Hematopoietic multipotent progenitor cell (in vitro differentiated cells): Measurements from ENCODE around the gene ELOVL7. TPM values are rescaled to one million over a fixed set of nuclear protein-coding genes. Genes with fewer than 3 reads are reported as not detected.
"Not testable (repeated sequence)": the region's sequence is repeated elsewhere in the genome, so short reads cannot be mapped to it uniquely, and the experiment has no call there.

ENCODE experiments used
- DNase-seq, 3 donors: peaks; one replicate each; pipeline ENCODE4 v3.0.0-alpha.2; 2011 to 2015; ENCODE audit warnings: low read depth in 2 of 3, low spot score in 2 of 3
- total RNA-seq: library from RNA; depleted of rRNA; stranded (reverse); fragments of >200 nt; gene quantifications from one replicate; pipeline ENCODE4 v1.2.3, GENCODE V29; 2012

The ELOVL7 gene
- 8.1 TPM for total RNA-seq

DNA sequence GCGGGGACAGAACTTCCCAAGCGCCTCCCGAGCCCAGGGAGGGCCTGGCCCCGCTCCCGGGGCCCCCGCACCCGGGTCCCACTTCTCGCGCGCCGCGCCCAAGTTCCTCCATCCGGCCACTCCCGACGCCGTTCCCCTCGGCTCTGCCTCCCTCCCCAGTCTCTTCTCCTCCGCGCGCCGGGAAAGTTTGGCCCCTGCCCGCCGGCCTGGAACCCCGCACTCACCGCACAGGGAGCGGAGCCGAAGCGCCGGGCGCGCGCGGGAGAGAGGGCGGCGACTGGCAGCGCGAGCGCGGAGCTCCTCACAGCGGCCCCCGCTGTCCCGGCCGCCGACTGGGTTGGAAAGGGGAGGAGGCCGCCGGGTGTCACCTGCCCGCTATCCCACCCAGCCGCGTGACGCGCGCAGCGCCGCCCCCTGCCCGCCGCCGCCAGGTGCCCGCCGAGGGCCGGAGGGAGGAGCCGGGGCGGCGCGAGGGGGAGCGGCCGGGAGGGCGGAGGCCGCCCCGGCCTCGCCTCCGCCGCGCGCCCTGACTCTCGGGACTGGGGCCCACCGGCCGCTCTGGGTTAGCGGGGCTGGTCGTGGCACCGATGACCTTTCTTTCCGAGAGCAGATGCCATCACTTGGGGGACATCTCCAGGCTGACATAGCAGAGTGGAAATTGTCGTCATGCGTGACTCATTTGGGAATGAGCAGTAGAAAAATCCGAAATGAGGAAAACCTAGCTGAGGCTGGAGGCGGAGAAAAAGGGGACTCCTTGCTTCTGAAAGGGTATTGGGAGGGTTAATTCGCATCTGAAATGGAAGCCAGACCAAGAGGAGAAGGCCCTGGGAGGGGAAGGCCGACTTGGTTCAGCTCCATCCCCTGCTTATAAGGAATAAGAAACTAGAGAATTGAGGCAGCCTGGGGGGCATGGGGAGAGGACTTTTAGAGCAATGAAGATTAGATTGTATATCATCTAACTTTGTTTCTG lies at the start of gene ELOVL7:
TSS of gene ELOVL7 (minus strand) at position 334 of the 970 bp plus-strand sequence. CDS start 56,872 bp downstream, outside the sequence.
- peak in 2 of 3 donors; percentile 87 to 91 for DNase-seq

DNA sequence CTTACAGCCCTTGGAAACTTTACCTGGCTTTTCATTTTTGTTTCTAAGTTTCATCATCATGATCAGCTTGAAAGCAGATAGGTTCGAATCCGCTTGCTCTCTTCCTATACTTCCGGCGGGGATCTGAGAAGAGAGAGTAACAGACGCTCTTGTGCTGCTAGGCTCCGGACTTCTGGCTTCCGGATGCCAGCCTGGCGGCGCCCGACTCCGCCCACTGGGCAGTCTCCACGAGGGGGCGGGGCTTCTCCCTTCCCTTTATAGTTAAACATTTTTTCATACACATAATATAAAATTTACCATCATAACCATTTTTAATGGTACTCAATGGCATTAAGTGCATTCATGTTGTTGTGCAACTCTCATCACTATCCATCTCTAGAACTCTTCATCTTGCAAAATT lies 49.5 kb upstream of the ELOVL7 start:
- DNase-seq = no peak

DNA sequence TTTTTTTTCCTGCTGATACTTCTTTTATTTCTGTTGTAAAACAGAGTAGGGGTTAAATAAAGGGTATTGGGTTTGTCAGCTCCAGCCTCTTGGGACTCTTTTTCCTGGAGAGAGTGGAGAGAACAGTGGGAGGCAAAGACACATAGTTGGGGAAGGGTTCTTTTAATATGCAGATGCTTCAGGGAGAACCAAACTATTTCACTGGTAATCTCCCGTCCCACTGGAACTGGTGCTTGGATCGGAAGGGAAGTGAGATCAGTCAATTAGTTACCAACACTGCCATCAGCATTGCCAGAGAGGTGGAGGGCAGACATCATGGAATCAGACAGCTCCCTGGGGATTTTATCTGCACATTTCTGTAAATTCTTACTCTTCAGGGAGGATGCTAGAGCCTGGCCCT lies 47.6 kb upstream of the ELOVL7 start:
- DNase-seq = no peak

DNA sequence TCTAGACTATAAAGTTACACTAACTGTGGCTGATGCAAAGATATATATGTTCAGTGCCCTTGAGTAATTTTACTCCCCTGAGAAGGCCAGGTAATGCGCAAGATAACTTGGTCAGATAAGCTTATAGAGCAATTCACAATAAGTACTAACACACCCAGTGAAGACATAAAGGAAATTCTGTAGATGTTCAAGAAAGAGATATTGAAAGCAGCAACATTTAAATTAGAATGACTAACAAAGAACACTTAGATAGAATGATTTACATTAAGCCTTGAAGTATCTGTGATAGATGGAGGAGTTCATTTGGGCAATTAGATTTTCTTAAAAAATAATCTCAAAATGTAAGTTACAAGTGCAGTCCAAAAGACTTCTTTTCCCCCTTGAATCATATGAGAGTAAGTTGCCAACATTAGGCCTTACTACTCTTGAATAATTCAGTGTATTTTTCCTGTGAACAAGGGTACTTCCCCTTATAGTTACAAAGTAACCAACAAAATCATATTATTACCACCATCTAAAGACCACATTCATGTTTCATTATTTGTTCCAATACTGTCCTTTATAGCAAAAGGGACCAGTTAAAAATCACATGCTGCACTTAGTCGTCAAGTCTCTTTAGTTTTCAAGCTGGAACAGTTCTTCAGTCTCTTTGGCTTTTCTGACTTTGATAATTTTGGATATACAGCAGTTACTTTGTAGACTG lies 44.4 kb upstream of the ELOVL7 start:
- DNase-seq = no peak

DNA sequence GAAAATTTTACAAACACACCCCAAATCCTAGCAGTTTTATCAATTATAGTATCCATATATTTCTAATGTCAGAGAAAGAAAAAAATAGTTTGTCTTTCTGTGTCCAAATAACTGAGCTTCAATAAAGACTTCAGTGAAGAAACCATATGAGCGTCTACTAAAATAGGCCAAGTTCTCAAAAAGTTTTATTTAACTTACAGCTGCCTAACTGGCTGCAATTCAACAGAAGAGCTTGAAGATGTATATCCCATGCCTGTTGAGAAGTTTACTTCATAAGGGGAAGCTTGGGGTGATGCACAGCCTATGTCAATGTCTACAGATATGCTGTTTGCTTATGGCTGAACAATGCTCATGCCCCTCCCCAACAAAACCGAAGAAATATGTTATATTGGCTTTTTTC lies 43.7 kb upstream of the ELOVL7 start:
- DNase-seq = no peak

DNA sequence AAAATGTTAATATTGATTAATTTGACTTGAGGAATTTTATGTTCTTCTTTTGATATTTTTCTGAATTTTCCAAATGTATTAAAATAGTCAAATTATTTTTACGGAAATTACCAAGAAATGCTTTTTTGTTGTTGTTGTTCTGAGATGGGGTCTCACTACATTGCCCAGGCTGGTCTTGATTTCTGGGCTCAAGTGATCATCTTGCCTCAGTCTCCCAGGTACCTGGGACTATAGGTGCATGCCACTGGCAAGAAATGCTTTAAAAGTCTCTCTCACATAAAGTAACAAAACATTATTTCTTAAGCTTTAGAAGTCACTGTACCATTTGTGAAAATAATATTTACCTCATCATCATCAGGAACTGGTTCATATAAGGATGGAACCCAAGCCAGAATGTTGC lies 43.0 kb upstream of the ELOVL7 start:
- DNase-seq = no peak

DNA sequence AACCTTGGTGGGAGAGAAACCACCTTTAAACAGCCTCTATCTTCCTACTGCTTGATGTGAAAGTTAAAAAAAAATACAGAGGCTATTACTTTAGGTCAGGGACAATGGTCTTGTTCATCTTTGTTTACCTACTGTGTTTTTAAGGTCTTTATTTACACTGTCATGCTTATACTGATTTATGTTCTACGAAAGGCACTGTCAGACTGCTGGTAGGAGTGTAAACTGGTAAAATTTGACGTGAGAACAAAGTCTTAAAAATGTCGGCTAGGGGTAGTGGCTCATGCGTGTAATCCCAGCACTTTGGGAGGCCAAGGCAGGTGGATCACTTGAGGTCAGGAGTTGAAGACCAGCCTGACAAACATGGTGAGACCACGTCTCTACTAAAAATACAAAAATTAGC lies 42.1 kb upstream of the ELOVL7 start:
- DNase-seq = no peak

DNA sequence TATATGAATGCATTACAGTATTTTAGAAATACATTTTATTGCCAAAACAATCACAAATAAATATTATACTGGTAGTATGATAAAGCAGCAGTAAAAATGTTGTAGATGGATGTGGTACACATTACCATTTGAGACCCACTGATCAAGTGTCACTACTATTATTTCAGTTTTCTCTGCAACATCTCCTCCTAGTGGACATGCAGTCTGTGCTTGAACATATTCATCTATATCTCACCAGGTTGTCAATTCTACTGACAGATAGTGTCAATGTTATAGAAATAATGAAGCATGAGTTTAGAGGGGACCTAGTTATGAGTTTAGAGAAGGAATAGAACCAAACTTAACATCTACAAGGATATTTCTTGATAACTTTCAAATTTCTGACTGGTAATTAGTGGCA lies 39.2 kb upstream of the ELOVL7 start:
- peak in 2 of 3 donors; percentile 31 to 55 for DNase-seq

DNA sequence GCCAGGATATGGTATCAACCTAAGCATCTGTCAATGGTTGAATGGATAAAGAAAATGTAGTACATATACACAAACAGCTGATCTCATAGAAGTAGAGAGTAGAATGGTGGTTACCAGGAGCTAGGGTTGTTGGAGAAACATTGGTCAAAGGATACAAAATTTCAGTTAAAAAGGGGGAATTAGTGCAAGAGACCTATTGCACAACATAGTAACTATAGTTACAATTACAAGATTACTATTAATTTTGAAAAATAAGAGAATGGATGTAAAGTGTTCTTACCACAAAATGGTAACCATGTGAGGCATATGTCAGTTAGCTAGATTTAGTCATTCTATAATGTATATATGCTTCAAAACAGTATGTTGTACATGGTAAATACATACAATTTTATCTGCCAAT lies 28.8 kb upstream of the ELOVL7 start:
- DNase-seq = no peak

DNA sequence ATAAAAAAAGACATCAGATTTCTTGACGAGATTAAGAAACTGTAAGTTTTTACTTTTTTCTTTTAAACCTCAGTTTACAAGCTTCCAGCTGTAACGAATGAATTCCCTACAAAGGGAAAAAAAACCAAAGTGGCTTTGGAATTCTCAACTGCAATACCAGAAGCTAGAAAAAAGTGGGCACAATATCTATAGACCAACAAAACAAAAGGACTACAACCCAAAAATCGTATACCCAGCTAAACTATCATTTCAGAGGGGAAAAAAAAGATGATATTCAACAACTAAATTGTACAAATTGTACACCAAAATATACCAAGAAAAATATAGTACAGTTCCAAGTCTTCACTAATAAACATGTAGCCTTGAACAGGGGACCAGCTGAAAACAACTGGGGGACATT lies 26.8 kb upstream of the ELOVL7 start:
- peak in 1 of 3 donors; percentile 4 for DNase-seq

DNA sequence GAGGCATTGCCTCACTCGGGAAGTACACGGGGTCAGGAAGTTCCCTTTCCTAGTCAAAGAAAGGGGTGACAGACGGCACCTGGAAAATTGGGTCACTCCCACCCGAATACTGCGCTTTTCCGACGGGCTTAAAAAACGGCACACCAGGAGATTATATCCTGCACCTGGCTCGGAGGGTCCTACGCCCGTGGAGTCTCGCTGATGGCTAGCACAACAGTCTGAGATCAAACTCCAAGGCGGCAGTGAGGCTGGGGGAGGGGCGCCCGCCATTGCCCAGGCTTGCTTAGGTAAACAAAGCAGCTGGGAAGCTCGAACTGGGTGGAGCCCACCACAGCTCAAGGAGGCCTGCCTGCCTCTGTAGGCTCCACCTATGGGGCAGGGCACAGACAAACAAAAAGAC lies 16.5 kb upstream of the ELOVL7 start:
- not testable (repeated sequence) for DNase-seq

DNA sequence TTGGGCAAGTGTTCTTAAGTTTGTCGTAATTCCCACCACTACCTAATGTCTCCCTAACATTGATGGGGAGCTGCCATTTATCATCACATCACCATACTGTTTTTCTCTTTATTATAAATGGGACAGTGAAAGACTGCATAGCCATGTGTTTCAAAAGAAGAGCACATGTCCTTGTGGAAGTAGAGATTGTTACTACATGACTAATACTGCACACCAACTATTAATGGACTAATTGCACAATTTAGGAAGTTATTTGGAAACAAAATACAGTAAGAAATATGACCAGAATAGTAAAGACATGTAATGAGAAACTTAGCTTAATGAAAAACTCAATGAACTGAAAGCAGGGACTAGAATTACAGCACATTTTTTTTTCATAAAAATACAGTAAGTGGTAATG lies 12.0 kb upstream of the ELOVL7 start:
- DNase-seq = no peak

DNA sequence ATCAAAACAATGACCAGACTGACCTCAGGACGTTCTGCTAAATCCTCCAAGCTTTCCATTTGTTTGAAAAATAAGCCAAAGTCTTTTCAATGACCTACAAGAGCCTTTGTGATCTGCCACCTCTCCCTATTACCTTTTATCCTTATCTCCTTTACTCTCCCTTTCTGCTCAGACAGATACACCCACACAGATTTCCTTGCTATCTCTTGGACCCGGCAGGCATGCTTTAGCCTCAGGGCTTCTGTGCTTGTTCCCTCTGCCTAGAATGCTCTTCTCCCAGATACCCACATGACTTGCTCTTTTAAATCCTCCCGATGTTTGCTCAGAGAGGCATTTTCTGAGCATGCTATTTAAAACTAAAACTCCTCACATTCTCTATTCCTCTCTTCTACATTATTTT lies 8.9 kb upstream of the ELOVL7 start:
- no peak for DNase-seq

DNA sequence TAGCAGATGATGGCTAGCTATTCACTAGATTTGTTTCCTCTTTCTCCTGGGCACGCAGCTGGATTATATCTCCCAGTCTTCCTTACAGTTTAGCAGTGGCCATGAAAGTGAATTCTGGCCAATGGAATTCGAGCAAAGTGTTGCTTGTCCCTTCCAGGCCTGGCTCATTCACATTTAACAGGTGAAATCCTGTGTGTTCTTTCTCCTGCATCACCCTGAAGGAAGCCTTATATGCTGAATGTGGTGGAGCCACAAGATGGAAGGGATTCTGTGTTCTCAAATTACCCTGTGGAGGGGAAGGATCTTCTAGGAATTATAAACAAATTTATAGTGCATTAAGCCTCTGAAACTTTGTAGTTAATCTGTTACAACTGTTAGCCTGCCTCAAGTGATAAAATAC lies 8.2 kb upstream of the ELOVL7 start:
- no peak for DNase-seq

DNA sequence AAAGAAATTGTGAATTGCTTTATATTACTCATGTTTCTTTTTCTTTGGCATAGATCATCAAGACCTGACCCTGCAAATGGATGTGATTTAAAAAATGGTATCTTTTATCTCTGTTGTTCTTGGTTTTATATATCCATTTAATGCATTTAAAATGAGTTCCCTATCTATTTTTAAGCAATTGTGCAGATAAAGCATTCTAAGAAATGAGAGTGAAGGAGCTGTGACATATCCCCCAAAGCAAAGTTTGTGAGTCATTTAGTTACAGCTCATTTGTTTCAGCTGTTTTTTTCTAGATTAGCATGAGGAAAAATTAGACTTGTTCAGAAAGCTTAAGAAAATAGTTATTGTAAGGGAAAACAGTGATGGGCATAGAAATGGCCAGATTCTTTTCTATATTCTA lies 7.6 kb upstream of the ELOVL7 start:
- DNase-seq = no peak

DNA sequence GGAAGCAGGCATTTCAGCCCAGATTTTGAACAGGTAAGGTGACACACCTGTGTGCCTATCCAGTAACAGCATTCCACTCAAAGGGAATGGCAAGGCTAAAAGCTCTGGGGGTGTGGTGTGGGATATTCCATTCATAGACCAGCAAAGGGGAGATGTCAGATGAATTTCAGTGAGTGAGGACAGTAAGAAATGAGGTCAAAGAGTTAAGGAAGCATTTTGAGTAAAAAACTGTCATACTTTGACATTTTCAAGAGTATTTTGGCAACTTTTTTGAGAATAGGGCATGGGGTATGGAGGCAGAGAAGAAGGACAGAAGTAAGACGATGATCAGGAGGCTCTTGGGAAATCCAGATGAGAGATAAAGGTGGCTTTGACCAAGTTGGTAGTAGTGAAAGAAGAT lies 2.2 kb upstream of the ELOVL7 start:
- DNase-seq = no peak

DNA sequence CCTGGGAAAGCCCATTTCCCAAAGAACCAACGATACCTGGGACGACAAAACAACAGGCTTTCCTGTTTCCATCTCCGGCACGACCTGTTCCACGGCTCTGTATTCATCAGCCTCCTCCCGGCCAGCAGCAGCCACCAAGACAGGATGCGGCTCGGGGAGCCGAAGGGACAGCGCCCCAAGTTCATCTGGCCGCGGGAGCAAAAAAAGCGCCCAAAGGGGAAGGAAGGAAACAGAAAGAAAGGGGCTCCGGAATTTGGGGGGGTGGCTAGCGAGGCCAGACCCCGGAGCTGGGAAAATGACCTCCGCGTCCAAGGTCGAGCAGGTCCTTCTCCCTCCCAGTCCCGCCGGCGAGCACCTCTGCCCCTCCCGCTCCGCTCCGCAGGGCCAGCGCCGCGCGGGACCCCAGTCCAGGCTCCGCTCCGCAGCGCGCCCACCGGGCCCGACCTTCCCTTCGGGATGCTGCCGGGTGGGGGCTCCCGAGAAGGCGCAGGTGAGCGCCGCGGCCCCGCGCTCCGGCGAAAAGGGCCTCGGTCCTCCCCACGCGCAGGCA lies 608 bp downstream of the ELOVL7 start:
- DNase-seq = peak in 2 of 3 donors; percentile 23 to 43

DNA sequence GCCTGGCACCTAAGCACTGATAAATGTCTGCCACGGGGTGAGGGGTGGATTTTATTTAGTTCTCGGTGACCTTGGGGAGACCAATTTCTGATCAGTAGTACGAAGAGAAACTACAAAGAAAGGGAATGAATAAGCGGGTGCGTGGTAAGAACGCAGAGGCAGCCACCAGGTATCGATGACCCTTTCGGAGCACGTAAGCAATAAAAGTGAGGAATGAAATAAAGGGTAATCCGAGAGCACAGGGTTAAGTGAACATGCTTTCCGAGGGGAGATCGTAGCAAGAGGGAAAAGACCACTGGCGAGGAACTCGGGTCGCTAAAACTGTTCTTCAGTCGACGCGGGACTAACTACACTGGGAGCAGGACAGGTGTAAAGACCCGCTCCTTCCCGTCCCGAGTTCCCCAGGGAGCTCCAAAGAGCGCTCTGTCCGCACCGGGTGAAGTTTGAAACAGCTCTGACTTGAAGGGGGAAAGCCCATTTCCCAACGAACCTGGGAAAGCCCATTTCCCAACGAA lies 1.1 kb downstream of the ELOVL7 start:
- no peak for DNase-seq

DNA sequence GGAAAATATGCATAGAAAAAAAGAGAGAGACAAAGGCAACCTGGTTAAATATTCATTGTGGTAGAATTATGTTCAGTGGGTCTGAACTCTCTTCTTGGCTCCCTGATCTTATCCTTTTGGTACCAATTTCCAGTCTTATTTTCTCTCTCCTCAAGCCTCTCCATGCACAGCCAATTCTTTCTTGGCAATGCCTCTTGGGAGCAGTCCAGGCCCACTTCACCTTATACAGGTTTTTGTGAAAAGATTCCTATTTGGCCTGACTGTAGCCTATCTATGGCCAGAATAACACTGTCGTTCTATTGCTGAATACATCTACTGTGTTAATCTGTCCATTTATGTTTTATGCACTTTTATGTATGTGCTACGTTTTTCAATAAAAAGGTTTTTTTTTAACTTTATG lies 2.7 kb downstream of the ELOVL7 start:
- DNase-seq = no peak

DNA sequence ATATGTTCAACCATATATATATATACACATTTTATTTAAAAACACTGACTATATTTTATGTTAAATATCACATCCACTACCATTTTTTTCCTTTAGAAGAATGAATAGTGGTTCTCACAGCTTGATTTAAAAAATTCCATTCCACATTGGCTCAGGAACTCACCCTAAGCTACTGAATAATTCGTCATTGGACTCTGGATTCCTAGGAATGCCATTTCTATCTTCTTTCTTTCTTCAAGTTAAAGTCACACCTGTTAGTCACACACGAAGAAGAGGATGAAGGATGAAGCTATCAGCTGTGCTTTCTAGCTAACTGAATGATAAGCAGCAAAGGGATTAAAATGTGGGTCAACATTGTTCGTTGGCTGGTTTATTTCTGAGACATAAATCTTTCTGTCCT lies 7.9 kb downstream of the ELOVL7 start:
- DNase-seq = no peak

DNA sequence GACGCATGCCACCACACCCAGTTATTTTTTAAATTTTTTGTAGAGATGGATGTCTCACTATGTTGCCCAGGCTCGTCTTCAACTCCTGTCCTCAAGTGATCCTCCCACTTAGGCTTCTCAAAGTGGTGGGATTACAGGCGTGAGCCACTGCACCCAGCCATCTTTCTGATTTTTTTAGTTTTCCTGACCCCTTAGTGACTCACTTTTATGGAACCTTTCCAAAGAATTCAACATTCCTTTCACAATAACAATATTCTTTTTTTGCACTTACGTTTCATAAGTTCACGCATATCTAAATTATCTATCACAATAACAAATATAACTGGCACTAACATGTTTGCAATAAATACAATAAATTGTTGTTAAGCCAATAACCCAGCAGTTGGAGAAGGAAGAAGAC lies 8.5 kb downstream of the ELOVL7 start:
- DNase-seq = no peak
